Caco-2 (cell line): ENCODE data around the gene LRRC74B. TPM values are rescaled to one million over a fixed set of nuclear protein-coding genes. Genes with fewer than 3 reads are reported as not detected.
"Not testable (repeated sequence)": the region's sequence is repeated elsewhere in the genome, so short reads cannot be mapped to it uniquely, and the experiment has no call there.

Experiments
- BruUV-seq: library from RNA; stranded (reverse); fragments of 400-500 nt; replicated peaks from 2 replicates; lab custom pipeline; 2021; lab: Mats Ljungman, UMichigan
- CTCF ChIA-PET: fragments of 300-600 bp; sonication (Branson Sonifier 250); formaldehyde crosslinking; loops from one replicate; lab custom pipeline; 2022; ENCODE audit warnings: antibody characterized with exemption; lab: Charles Lee
- POLR2A ChIA-PET: fragments of 300-600 bp; sonication (Branson Sonifier 250); formaldehyde crosslinking; loops from one replicate; lab custom pipeline; 2022; ENCODE audit warnings: antibody characterized with exemption; lab: Charles Lee
- DNase-seq, 2 experiments: peaks; one replicate each; pipeline versions ENCODE4 v3.0.0 to v3.0.0-alpha.2; 2020 to 2022
- H3K27me3 ChIP-seq: replicated peaks from 2 replicates; pipeline ENCODE4 v1.6.0; 2011; ENCODE audit warnings: low read length; ENCODE audit not compliant: control insufficient read depth, insufficient read depth
- H3K36me3 ChIP-seq: 2 replicates; pipeline ENCODE4 v1.5.1; 2011; ENCODE audit warnings: low read length; ENCODE audit not compliant: control insufficient read depth, insufficient read depth
- H3K4me1 ChIP-seq: fragments of 250-450 bp; sonication (Bioruptor Pico); 2 replicates; pipeline ENCODE4 v1.5.1; 2020; ENCODE audit warnings: mild to moderate bottlenecking
- H3K4me3 ChIP-seq: 2 replicates; pipeline ENCODE4 v1.5.1; 2011; ENCODE audit warnings: low read depth, mild to moderate bottlenecking, control low read depth, low read length
- H3K9me3 ChIP-seq: fragments of 250-450 bp; sonication (Bioruptor Pico); 2 replicates; pipeline ENCODE4 v1.5.1; 2020; ENCODE audit warnings: mild to moderate bottlenecking, moderate library complexity
- H3K27ac Mint-ChIP-seq: one replicate; pipeline ENCODE4 v1.8.0; 2022; ENCODE audit warnings: mixed read lengths; ENCODE audit not compliant: unreplicated experiment
- H3K27me3 Mint-ChIP-seq: one replicate; pipeline ENCODE4 v1.8.0; 2022; ENCODE audit warnings: mixed read lengths; ENCODE audit not compliant: insufficient read depth, unreplicated experiment
- H3K36me3 Mint-ChIP-seq: one replicate; pipeline ENCODE4 v1.8.0; 2022; ENCODE audit warnings: mild to moderate bottlenecking, mixed read lengths; ENCODE audit not compliant: insufficient read depth, unreplicated experiment
- H3K4me1 Mint-ChIP-seq: one replicate; pipeline ENCODE4 v1.8.0; 2022; ENCODE audit warnings: low read depth, mixed read lengths; ENCODE audit not compliant: unreplicated experiment
- H3K4me3 Mint-ChIP-seq: one replicate; pipeline ENCODE4 v1.8.0; 2022; ENCODE audit warnings: mild to moderate bottlenecking, moderate library complexity, mixed read lengths; ENCODE audit not compliant: unreplicated experiment
- H3K9me3 Mint-ChIP-seq: one replicate; pipeline ENCODE4 v1.8.0; 2022; ENCODE audit warnings: mixed read lengths; ENCODE audit not compliant: unreplicated experiment
- intact Hi-C: fragments of 100-400 bp; cut with micrococcal nuclease; formaldehyde crosslinking; loops from one replicate; pipeline ENCODE4 v1.10.0; 2022; ENCODE audit not compliant: unreplicated experiment
- total RNA-seq: library from RNA; stranded (reverse); gene quantifications from 2 replicates; pipeline ENCODE4 v1.2.3, GENCODE V29; 2022
- TF ChIP-seq, protein P1 (sequence below), 2 experiments: fragments of 200-600 bp in 1 of 2; IDR thresholded peaks; 1 replicate in 1 of 2; 2 replicates in 1 of 2; pipeline versions ENCODE4 v1.5.1 to v1.8.0; 2011 to 2022; ENCODE audit warnings: antibody characterized with exemption in 1 of 2, control low read depth in 1 of 2, inconsistent platforms in 1 of 2, low read depth in 1 of 2, low read length in 1 of 2, mild to moderate bottlenecking in 1 of 2, moderate library complexity in 1 of 2; ENCODE audit not compliant: insufficient read depth in 1 of 2, severe bottlenecking in 1 of 2, unreplicated experiment in 1 of 2

LRRC74B gene
- total RNA-seq, 1 experiment from 2014 or later: not detected

DNA sequence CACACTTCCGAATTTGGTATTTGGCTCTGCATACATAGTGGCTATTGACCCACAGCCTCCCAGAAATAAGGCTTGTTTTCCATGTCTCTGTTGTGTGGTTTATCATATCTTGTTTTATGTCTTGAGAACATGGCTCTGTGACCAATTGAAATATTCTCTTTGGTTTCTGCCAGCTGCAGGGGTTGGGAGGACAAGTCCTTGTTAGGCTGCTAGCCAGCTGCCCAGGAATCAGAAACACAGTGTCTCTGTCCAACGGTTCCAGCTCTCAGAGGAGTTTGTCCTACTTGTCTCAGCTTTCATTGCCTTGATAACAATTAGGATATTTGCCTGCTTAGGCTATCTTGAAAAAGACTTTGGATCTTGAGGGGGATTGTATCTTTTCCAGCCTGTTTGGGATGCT, 7.3 kb upstream of the LRRC74B start:
- Mint-ChIP-seq H3K27me3 (no peaks in the 10 kb centered on the region), H3K4me3 (no peak overlapping the region), H3K36me3 (peaks cover 6% of the 10 kb centered on the region), H3K27ac (peak overlapping the region; percentile 88), H3K4me1 (peaks cover 13% of the 10 kb centered on the region), H3K9me3 (no peaks in the 10 kb centered on the region)
- no peaks in the 10 kb centered on the region for H3K27me3 ChIP-seq
- H3K4me3 ChIP-seq: no peak overlapping the region
- H3K9me3 ChIP-seq: no peaks in the 10 kb centered on the region
- TF ChIP-seq, protein P1, sequence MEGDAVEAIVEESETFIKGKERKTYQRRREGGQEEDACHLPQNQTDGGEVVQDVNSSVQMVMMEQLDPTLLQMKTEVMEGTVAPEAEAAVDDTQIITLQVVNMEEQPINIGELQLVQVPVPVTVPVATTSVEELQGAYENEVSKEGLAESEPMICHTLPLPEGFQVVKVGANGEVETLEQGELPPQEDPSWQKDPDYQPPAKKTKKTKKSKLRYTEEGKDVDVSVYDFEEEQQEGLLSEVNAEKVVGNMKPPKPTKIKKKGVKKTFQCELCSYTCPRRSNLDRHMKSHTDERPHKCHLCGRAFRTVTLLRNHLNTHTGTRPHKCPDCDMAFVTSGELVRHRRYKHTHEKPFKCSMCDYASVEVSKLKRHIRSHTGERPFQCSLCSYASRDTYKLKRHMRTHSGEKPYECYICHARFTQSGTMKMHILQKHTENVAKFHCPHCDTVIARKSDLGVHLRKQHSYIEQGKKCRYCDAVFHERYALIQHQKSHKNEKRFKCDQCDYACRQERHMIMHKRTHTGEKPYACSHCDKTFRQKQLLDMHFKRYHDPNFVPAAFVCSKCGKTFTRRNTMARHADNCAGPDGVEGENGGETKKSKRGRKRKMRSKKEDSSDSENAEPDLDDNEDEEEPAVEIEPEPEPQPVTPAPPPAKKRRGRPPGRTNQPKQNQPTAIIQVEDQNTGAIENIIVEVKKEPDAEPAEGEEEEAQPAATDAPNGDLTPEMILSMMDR (IDR thresholded peaks at IDR 0.05; ENCODE audit: insufficient read depth in 1 of 2, low read depth in 1 of 2, low read length in 1 of 2, severe bottlenecking in 1 of 2, unreplicated experiment in 1 of 2): no peak
- no TSS peak for BruUV-seq
- H3K36me3 ChIP-seq: no peaks in the 10 kb centered on the region
- H3K4me1 ChIP-seq: peaks cover 31% of the 10 kb centered on the region
- intact Hi-C loops: no loop called here
- CTCF ChIA-PET: interaction anchor here (1.1 to 1.3 kb wide), 2 partner anchors 65 to 153 kb away, joined by 5 read pairs; no protein-coding TSS in a partner anchor
- no peak for DNase-seq
- POLR2A ChIA-PET: interaction anchor here (0.6 kb wide), 1 partner anchor 61 kb away, joined by 4 read pairs; no protein-coding TSS in a partner anchor

GRCh38 chr22:21039158-21039557, 6.6 kb upstream of the LRRC74B start:
- H3K27me3 Mint-ChIP-seq, H3K4me3 Mint-ChIP-seq, POLR2A ChIA-PET, H3K9me3 ChIP-seq, DNase-seq, CTCF ChIA-PET, H3K27ac Mint-ChIP-seq, intact Hi-C loops, H3K9me3 Mint-ChIP-seq, H3K36me3 Mint-ChIP-seq, BruUV-seq, H3K27me3 ChIP-seq, H3K36me3 ChIP-seq, H3K4me3 ChIP-seq: not testable (repeated sequence)
- H3K4me1 ChIP-seq: peaks cover 34% of the 10 kb centered on the region
- H3K4me1 Mint-ChIP-seq: peaks cover 15% of the 10 kb centered on the region

- Histone ChIP-seq H3K9me3 (no peaks in the 10 kb centered on the region), H3K36me3 (no peaks in the 10 kb centered on the region), H3K4me3 (no peak overlapping the region), H3K27me3 (no peaks in the 10 kb centered on the region), H3K4me1 (peaks cover 31% of the 10 kb centered on the region)
- Mint-ChIP-seq H3K4me1 (peaks cover 31% of the 10 kb centered on the region), H3K36me3 (peaks cover 11% of the 10 kb centered on the region), H3K9me3 (no peaks in the 10 kb centered on the region), H3K27ac (no peak overlapping the region), H3K4me3 (no peak overlapping the region), H3K27me3 (no peaks in the 10 kb centered on the region)
- intact Hi-C loops: no loop called here
- BruUV-seq: no TSS peak
- TF ChIP-seq, protein P1 (IDR thresholded peaks at IDR 0.05; ENCODE audit: insufficient read depth in 1 of 2, low read depth in 1 of 2, low read length in 1 of 2, severe bottlenecking in 1 of 2, unreplicated experiment in 1 of 2): no peak
- DNase-seq: no peak
- POLR2A ChIA-PET: no interaction called here
- CTCF ChIA-PET: no interaction called here
Observed at GRCh38 chr22:21041937-21042336, 3.8 kb upstream of the LRRC74B start.
